HepG2 (cell line): Measurements from ENCODE around the gene LRRFIP2. TPM values are rescaled to one million over a fixed set of nuclear protein-coding genes. Genes with fewer than 3 reads are reported as not detected.
A peak's percentile ranks its signal among the peaks of the same experiment; 100 is the strongest.

Experiments used
- ATAC-seq: fragments of 200-7000 bp; cut with Tn5 transposase; 3 replicates; pipeline ENCODE4 v1.9.1; 2020; ENCODE audit warnings: mild to moderate bottlenecking, moderate library complexity
- BruUV-seq: library from RNA; stranded (reverse); fragments of 400-500 nt; replicated peaks from 2 replicates; lab custom pipeline; 2021; lab: Mats Ljungman, UMichigan
- CTCF ChIA-PET: fragments of 300-600 bp; formaldehyde crosslinking; extraction: SDS; loops from one replicate; lab custom pipeline; 2021; ENCODE audit warnings: low total read pairs, inconsistent platforms, low intra/inter-chr PET ratio; lab: Yijun Ruan, JAX
- POLR2A ChIA-PET: fragments of 350-600 bp; sonication (Branson Sonifier 250); formaldehyde crosslinking; loops from one replicate; lab custom pipeline; 2020; ENCODE audit warnings: antibody characterized with exemption, inconsistent platforms; lab: Yijun Ruan, JAX
- DNase-seq: peaks from one replicate; pipeline ENCODE4 v3.0.0-alpha.2; 2015; ENCODE audit warnings: low spot score
- FAIRE-seq: peaks from 3 replicates; lab custom pipeline; 2011; peaks lifted over from hg19 to GRCh38; lab: Jason Lieb, UNC
- H2AFZ ChIP-seq: one replicate; pipeline ENCODE4 v1.6.1; 2011; ENCODE audit warnings: low read length, inconsistent platforms
- H3K27ac ChIP-seq: fragments of 300-600 bp; 3 replicates; pipeline ENCODE4 v1.8.0; 2011; ENCODE audit warnings: mixed run types, mild to moderate bottlenecking, mixed read lengths, low read length, inconsistent platforms; ENCODE audit not compliant: insufficient read depth; ENCODE audit errors: extremely low read length
- H3K27me3 ChIP-seq, 2 experiments: fragments of 200-600 bp in 1 of 2; 2 replicates in 1 of 2; 3 replicates in 1 of 2; pipeline versions ENCODE4 v1.6.0 to v1.8.0; 2011; ENCODE audit warnings: low read length in 2 of 2, mild to moderate bottlenecking in 2 of 2, moderate library complexity in 2 of 2, inconsistent platforms in 1 of 2; ENCODE audit not compliant: insufficient read depth in 2 of 2, control insufficient read depth in 1 of 2
- H3K36me3 ChIP-seq, 2 experiments: fragments of 200-600 bp in 1 of 2; replicated peaks in 1 of 2; 2 replicates in 1 of 2; 3 replicates in 1 of 2; pipeline versions ENCODE4 v1.5.1 to v1.8.0; 2011; ENCODE audit warnings: low read length in 2 of 2, inconsistent platforms in 1 of 2; ENCODE audit not compliant: insufficient read depth in 2 of 2, control insufficient read depth in 1 of 2
- H3K4me1 ChIP-seq: 2 replicates; pipeline ENCODE4 v1.5.1; 2012; ENCODE audit warnings: low read length, inconsistent platforms; ENCODE audit not compliant: insufficient read depth
- H3K4me2 ChIP-seq: 2 replicates; pipeline ENCODE4 v1.6.0; 2011; ENCODE audit warnings: low read depth, low read length, inconsistent platforms
- H3K4me3 ChIP-seq, 3 experiments: fragments of 200-600 bp in 1 of 3; sonication (generic), shearing (Covaris generic) in 1 of 3; replicated peaks in 1 of 3; 2 replicates each; pipeline ENCODE4 v1.5.1; 2011 to 2016; ENCODE audit warnings: low read length in 3 of 3, inconsistent platforms in 2 of 3, low read depth in 2 of 3, mild to moderate bottlenecking in 2 of 3, control low read depth in 1 of 3, mixed read lengths in 1 of 3; ENCODE audit not compliant: insufficient read depth in 1 of 3
- H3K79me2 ChIP-seq: one replicate; pipeline ENCODE4 v1.6.1; 2011; ENCODE audit warnings: low read length, inconsistent platforms; ENCODE audit not compliant: insufficient read depth
- H3K9ac ChIP-seq: 2 replicates; pipeline ENCODE4 v1.6.0; 2011; ENCODE audit warnings: mild to moderate bottlenecking, low read depth, low read length, inconsistent platforms; ENCODE audit not compliant: insufficient read depth
- H3K9me3 ChIP-seq: 2 replicates; pipeline ENCODE4 v1.5.1; 2012; ENCODE audit warnings: mild to moderate bottlenecking, low read length
- H4K20me1 ChIP-seq: 2 replicates; pipeline ENCODE4 v1.6.0; 2011; ENCODE audit warnings: inconsistent platforms, mild to moderate bottlenecking, low read length, moderate library complexity; ENCODE audit not compliant: insufficient read depth
- MXD1 ChIP-seq: sonication (generic); formaldehyde crosslinking; IDR thresholded peaks from 2 replicates; pipeline ENCODE4 v1.4.0; 2020; ENCODE audit warnings: mild to moderate bottlenecking, missing genetic modification reagents
- WGBS: methylation state at CpG from one replicate; pipeline ENCODE4 v1.1.6; 2017; ENCODE audit warnings: low lambda C conversion rate; 5-methylcytosine and 5-hydroxymethylcytosine counted together
- in situ Hi-C: cut with HindIII; loops from 2 replicates; pipeline ENCODE4 v1.10.0; 2017; ENCODE audit warnings: low pct_unique_long_range_greater_than_20kb; ENCODE audit not compliant: extremely low pct_ligation_motif_present
- intact Hi-C: fragments of 100-400 bp; cut with micrococcal nuclease; formaldehyde crosslinking; loops from one replicate; pipeline ENCODE4 v1.10.0; 2022; ENCODE audit not compliant: unreplicated experiment
- polyA plus RNA-seq, 8 experiments: library from polyadenylated mRNA; depleted of rRNA in 3 of 8; stranded (reverse) in 7 of 8; unstranded in 1 of 8; fragments of >200 nt; fragmentation: Illumina TruSeq in 4 of 8; extraction: Trizol in 4 of 8; gene quantifications; 2 replicates each; pipeline versions ENCODE4 v1.2.1 to v1.2.3, GENCODE V29; 2011 to 2016; ENCODE audit warnings: low read depth in 4 of 8, missing spikeins in 1 of 8, mixed read lengths in 1 of 8; ENCODE audit not compliant: insufficient read depth in 1 of 8
- total RNA-seq, 5 experiments: library from RNA; depleted of rRNA; stranded (reverse); fragments of >200 nt; fragmentation: Illumina TruSeq; extraction: Trizol; gene quantifications; 2 replicates each; pipeline ENCODE4 v1.2.3, GENCODE V29; 2016; ENCODE audit warnings: low read depth in 1 of 5
- TF ChIP-seq, protein P1 (sequence below): sonication (generic); formaldehyde crosslinking; IDR thresholded peaks from 2 replicates; pipeline ENCODE4 v1.4.0; 2020; ENCODE audit warnings: missing genetic modification reagents, borderline replicate concordance

Gene LRRFIP2
- total and polyA plus RNA-seq, 2 of the 13 experiments (the other 11 are each of a cell fraction or from before 2014, with no cell fraction given), result 13.5 to 32.2 TPM

- CTCF ChIA-PET, result no interaction called here
- in situ Hi-C loops, result loop anchor here (10.0 to 25.0 kb wide), 2 partner anchors 193 to 481 kb away; no protein-coding TSS in a partner anchor
Measured at GRCh38 chr3:37218206-37218605, 43.8 kb upstream of the LRRFIP2 start.

More at GRCh38 chr3:37218206-37218605, 43.8 kb upstream of the LRRFIP2 start:
- Histone ChIP-seq H3K79me2 (no peaks in the 10 kb centered on the region), H3K27ac (no peak overlapping the region), H3K4me2 (peak overlapping the region; percentile 73; the same call in 1 of the 2 replicates), H3K4me3 (no peak overlapping the region)
- no TSS peak for BruUV-seq
- WGBS, result no CpG with 5 or more reads among the region's 1 CpG
- TF ChIP-seq, protein P1, sequence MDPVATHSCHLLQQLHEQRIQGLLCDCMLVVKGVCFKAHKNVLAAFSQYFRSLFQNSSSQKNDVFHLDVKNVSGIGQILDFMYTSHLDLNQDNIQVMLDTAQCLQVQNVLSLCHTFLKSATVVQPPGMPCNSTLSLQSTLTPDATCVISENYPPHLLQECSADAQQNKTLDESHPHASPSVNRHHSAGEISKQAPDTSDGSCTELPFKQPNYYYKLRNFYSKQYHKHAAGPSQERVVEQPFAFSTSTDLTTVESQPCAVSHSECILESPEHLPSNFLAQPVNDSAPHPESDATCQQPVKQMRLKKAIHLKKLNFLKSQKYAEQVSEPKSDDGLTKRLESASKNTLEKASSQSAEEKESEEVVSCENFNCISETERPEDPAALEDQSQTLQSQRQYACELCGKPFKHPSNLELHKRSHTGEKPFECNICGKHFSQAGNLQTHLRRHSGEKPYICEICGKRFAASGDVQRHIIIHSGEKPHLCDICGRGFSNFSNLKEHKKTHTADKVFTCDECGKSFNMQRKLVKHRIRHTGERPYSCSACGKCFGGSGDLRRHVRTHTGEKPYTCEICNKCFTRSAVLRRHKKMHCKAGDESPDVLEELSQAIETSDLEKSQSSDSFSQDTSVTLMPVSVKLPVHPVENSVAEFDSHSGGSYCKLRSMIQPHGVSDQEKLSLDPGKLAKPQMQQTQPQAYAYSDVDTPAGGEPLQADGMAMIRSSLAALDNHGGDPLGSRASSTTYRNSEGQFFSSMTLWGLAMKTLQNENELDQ, result no peak
- 0 out of 2 replicates have a peak, but pooled peaks have one; percentile 25 for TF ChIP-seq MXD1
- TF ChIP-seq, all 625 proteins: peak for 1
- intact Hi-C loops, result no loop called here
- ATAC-seq (no peak), FAIRE-seq (no peak), DNase-seq (no peak)
- Histone ChIP-seq H3K9me3 (no peaks in the 10 kb centered on the region), H3K27me3 (no peaks in the 10 kb centered on the region), H3K9ac (no peak overlapping the region), H3K36me3 (no peaks in the 10 kb centered on the region), H2AFZ (no peak overlapping the region), H4K20me1 (no peaks in the 10 kb centered on the region), H3K4me1 (peaks cover 65% of the 10 kb centered on the region)
- POLR2A ChIA-PET, result interaction anchor here (0.9 to 2.1 kb wide), 2 partner anchors 10 to 38 kb away, joined by 3 to 36 read pairs; no protein-coding TSS in a partner anchor
